ENCODE results near the gene SOBP.

SOBP gene

GRCh38 chr6:107656401-107656800 is 166.5 kb downstream of the SOBP start:
- DNase-seq (ENCODE audit: low read depth in 2 of 3, low spot score in 1 of 3), result no peak

DNA sequence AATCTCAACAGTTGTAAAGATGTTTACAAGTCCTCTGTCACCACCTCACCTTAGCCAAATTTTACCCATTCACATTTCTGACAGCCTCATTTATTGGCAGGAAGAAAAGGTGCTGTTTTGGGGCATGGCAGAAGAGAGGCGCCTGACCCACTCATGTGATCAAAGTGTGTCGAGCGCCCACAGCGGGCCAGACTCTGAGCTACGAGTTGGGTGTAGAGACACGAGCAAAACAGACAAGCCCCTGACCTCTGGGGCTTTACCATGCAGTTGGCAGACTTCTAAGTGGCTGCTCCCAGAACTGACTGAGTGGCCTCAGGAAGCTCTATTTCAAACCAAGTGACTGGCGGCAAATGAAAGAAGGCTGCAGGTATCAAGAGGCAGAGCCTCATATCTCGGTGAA is 167.0 kb downstream of the SOBP start:
- no peak for DNase-seq (ENCODE audit: low read depth in 2 of 3, low spot score in 1 of 3)

DNA sequence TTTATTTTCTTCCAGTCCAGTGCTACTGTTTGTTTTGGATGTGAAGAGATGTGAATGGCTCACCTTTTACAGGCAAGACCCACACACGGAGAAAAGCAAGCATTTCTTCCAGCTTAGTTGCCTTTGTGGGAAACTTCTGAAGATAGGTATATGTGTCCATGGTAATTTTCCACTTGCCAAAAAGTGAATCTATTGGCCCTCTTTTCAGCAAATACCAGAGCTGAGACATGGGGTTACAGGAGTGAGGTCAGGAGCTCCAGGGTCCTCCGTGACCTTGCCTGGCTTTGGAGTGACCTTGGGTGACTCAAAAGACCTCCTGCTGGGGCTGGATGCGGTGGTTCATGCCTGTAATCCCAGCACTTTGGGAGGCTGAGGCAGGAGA is 167.4 kb downstream of the SOBP start:
- no peak for DNase-seq (ENCODE audit: low read depth in 2 of 3, low spot score in 1 of 3)

DNA sequence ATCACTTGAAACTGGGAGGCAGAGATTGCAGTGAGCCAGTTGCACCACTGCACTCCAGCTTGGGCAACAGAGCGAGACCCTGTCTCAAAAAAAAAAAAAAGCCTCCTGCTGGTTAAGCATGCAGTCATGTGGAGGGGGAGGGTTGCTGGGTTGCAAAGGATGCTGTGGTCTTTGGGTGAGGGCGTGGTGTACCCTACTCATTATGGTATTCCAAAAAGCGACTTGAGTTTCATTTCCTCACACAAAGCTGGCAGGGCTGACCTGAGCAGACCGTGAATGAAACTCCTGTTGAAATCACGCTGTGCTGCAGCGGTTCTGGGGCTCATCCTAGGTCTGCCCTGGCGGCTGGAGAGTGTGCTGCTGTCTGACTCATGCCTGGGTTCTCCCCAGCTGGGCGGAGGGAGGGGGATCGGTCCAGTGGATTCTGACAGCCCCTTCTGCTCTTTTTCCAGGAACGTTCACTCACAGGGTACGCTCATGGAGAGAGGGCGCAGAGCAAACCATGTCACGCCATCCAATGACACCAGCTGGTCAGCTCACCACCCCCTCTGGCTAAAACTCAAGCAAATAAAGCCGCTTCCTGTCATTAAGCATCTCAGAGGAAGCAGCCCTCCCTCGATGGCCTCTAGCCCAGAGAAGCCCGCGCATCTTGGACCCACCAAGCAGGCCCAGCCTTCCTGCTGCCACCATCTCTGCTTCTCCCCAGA is 168.0 kb downstream of the SOBP start:
- peak; percentile 40 to 53 (median 40) for DNase-seq (ENCODE audit: low read depth in 2 of 3, low spot score in 1 of 3)

DNA sequence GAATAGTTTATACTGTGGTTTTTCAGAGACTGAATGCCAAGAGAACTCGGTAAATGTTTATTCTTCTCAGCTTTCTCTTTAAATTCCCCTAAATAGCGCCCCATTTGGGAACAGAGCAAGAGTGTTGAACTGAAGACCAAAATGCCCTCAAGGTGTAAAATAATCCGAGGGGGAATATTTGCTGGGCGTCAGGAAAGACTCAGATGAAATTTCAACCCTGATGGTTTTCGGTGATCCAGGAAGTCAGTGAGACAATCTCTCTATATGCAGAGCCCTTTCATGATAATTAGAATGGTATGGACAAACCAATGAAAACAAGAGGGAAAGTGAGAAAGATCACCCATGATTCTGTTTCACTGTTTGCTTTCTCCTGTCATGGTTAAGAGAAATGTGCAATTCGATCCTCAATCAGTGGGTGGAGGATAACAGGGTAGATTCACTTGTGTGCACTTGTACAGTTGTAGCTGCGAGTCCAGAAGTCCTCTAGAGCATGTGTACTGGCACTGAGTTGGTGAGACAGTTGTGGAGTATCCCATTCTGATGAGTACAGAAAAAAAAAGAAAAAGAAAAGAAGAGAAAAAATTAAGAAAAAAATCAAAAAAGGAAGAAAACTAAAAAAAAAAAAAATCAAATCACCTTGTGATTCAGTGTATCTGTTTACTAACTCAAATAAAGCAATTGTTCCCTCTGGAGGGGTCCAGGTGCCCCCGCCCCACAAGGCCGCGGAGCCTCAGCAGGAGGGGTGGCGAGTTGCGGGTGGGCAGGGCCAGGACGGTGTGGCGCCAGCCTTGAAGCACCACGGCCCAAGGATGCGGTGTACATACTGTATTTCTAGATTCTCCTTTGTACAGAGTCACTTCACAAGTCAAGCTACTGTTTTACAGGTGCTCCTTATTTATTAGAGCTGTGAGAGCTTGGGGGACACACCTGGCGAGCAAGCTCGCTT is 169.3 kb downstream of the SOBP start:
- no peak for DNase-seq (ENCODE audit: low read depth in 2 of 3, low spot score in 1 of 3)

DNA sequence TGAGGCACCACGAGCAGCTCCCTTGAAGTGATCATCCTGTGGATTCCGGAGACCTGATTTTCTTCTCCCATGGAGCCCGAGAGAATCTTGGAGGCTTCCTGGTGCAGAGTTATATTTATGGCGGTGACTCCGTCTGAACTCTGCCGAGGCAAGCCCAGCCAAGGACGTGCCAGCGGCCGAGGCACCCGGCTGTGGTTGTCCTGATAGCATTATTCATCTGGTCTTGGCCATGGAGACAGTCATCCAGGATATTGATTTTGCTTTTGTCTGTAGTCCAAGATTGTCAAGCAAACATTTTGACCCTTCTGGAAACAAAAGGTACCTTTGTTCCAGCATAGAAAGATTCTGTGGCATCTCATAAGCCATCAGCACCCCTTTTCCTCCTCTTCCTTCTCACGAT is 170.9 kb downstream of the SOBP start:
- DNase-seq (ENCODE audit: low read depth in 2 of 3, low spot score in 1 of 3), result no peak

DNA sequence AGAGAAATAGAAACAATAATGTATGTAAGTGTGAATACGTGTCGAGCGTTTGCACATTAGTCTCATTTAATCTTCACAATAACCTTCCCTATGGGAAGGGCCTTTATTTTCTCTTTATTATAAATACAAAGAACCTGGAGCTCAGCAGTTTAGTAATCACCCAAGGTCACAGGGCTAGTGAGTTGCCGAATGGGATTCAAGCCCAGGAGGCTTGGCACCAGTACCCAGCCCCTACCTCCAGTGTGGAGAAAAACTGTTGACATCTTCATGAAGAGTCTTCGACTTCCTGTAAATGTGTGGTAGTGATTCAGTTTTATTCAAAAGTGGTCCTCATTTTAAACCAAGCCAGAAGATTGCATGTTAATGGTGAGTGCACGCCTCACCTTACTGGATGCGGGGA is 171.4 kb downstream of the SOBP start:
- DNase-seq (ENCODE audit: low read depth in 2 of 3, low spot score in 1 of 3), result no peak

- no peak for DNase-seq (ENCODE audit: low read depth in 2 of 3, low spot score in 1 of 3)
Measured at GRCh38 chr6:107662333-107662732, 172.4 kb downstream of the SOBP start.

- no peak for DNase-seq (ENCODE audit: low read depth in 2 of 3, low spot score in 1 of 3)
Measured at GRCh38 chr6:107663308-107663707, 173.4 kb downstream of the SOBP start.

DNA sequence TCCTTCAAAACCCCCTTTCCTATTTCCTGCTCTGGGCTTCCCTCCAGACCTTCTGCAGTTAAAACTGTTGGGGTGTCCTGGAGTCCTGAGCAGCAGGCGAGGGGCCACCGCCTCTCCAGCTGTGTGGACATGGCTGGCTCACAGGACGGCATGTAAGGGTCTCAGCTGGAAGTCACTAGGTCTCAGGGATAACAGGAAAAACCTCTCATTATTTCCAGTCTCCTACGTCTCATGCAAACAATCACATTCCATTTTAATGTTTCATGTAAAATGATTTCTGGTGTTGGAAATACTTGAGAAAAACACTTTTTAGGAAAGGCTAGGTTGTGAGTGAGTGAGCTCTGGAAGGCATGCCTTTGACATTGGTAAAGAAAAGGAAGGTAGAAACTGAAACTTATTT is 175.5 kb downstream of the SOBP start:
- DNase-seq (ENCODE audit: low read depth in 2 of 3, low spot score in 1 of 3), result no peak

DNA sequence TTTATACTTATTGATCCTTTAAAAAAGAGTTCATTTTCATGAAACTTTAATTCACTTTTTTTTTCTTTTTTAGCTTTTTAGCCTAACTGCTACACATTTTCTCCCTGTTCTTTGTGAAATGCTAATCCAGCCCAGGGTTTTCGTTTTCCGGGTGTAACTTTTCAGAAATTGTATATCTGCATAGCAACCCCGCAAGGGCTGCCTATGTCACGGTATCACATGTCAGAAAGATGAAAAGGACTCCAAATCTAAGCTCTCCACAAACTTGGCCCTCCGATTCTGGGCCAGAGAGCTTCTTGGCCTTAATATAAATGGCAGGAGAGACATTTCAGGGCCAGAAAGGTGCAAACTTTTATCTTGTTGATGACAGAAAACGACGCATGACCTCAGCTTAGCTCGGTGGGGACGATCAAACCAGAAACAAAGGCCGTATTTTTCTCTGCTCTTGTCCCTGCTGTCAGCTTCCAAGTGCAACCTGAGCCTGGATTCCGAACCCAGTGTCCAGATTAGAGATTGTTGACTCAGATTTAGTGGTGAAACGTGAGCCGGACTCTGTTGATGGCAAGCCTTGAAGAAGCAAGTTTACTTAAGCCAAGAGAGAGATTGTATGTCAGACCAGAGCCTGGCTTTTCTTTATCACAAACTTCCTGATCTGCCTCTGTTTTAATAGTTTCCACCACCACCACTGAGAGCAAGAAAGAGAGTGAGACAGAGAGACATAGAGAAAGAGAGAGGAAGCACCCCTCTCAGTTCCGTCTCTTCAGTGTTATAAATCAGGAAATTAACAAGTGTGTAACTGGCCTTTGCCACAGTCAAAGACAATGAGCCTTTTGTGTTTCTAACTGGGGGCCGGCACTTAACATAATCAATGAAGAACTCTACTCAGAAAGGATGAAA is 176.4 kb downstream of the SOBP start:
- DNase-seq (ENCODE audit: low read depth in 2 of 3, low spot score in 1 of 3), result no peak

- no peak for DNase-seq (ENCODE audit: low read depth in 2 of 3, low spot score in 1 of 3)
Measured at GRCh38 chr6:107666981-107667601, 177.2 kb downstream of the SOBP start.

DNA sequence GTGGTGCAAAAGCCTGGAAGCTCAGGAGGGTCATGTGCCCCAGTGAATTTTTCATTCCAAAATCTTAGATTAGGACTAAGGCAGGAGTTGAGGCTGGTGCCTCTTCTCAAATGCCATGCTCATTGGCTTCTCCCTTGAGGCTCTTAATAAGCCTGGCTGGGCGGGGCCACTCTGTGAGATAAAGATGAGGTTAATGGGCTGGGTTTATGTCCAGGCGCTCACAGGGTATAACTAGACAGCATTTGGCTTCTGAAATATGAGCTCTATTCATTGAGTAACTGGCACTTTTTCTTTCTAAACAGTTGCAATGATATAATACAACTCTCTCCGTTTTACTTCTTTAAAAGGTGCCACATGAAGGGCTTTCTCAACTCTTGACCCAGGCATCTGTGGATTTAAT is 177.9 kb downstream of the SOBP start:
- no peak for DNase-seq (ENCODE audit: low read depth in 2 of 3, low spot score in 1 of 3)

GRCh38 chr6:107668743-107669474 is 179.0 kb downstream of the SOBP start:
- peak in 1 of 3 donors; percentile 35 for DNase-seq (ENCODE audit: low read depth in 2 of 3, low spot score in 1 of 3)

- no peak for DNase-seq (ENCODE audit: low read depth in 2 of 3, low spot score in 1 of 3)
Measured at GRCh38 chr6:107670792-107671199, 180.9 kb downstream of the SOBP start.

DNA sequence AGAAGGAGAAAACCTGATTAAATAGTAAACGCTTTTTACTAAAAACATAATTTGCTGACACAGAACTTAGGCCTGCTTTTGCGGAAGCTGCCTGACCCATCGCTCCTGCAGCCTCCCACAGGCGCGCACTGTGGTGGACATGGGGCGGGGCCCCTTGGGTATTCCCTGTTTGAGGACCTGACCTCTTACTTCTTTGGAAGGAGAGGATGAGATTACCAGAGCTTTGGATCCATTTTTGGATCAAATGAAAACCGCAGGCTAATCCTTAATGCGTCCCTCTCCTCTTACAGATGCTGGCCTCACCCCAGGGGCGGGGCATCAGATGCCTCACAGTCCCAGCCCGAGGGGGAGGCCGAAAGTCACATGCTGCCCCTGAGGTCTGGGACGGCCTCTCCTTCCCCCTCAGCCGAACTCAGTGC is 183.2 kb downstream of the SOBP start:
- no peak for DNase-seq (ENCODE audit: low read depth in 2 of 3, low spot score in 1 of 3)

DNA sequence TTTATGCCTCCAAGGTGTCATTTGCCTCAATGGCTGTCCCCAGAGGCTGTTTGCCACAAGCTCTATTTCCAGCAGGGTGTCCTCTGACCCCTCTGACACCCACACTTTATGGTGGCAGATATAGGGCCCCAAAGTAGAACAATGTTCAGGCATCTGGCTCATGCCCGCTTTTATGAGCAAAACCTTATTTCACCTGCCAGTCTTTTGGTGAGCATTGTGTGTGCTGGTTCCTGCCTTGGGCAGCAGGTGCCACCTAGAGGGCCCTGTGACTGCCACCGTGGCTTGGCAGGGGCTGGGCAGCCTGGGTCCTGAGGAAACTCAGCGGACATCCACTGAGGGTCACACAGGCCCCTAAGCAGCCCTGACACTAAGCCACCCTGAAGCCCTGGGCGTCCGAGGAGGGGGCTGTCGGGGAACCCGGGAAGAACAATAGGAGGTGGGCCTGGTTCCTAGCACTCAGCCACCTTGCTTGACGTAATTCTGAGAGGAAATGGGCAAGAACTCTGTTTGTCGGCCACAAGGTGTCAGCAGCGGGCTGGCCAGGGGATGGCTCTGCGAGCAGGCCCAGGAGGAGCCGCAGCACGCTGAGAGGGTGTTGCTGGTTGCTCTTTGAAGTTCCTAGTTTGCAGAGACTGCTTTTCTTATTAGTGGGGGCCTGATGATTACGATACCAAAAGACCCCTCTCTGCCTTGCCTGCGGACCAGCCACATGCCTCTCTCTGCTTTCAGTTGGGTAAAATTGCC is 185.2 kb downstream of the SOBP start:
- peak; percentile 75 to 84 (median 79) for DNase-seq (ENCODE audit: low read depth in 2 of 3, low spot score in 1 of 3)

DNA sequence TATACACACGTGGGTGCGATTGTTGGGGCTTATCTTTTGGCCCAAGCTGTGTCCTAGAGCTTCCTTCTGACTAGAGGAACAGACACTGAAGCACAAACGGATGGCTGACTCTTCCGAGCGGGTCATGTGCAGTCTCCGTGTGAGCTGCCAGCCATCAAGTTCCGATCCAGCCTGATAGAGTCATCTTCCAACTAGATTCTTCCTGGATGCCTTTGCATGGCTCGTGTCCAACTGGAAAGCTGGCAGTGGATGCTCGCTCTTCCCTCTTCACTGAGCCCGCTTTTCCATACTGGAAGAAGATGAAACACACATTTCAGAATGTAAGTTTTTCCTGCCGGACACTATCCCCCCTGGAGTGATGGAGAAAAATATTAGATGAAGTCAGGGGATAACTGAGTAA is 186.1 kb downstream of the SOBP start:
- DNase-seq (ENCODE audit: low read depth in 2 of 3, low spot score in 1 of 3), result no peak

- DNase-seq (ENCODE audit: low read depth in 2 of 3, low spot score in 1 of 3), result no peak
Measured at GRCh38 chr6:107677399-107677798, 187.5 kb downstream of the SOBP start.

DNA sequence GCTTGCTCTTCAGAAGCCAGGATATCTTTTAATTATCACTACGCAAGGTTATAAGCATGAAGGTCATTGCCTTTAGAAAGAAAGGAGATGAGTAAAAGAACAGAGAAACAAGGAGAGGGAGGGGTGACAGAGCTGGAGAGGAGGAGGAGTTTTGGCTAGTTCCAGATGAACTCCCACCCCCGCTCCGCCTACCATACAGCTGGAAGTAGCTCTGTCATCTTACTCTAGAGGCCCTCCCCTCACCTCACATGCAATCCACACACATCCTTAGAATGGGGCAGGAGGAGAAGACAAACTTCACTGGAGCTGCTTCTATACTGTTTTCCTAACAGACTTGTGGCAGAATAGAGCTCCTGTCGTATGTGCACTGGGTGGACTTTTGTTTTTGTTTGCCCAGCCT is 189.5 kb downstream of the SOBP start:
- no peak for DNase-seq (ENCODE audit: low read depth in 2 of 3, low spot score in 1 of 3)

Data from stimulated activated CD4-positive, alpha-beta T cell treated with anti-CD3 and anti-CD28 coated beads, Interleukin-12 subunit alpha, Interleukin-12 subunit beta, amount 100 ng/mL, for 48 hours (primary cell).